Measurements from ENCODE around the gene TTC38. TPM values are rescaled to one million over a fixed set of nuclear protein-coding genes. Genes with fewer than 3 reads are reported as not detected.

The TTC38 gene
- total and polyA plus RNA-seq, 5 donors from 2014 or later, result 5.1 to 10.9 (median 5.7) TPM

- Mint-ChIP-seq H3K4me3 (no peak overlapping the region), H3K27me3 (no peaks in the 10 kb centered on the region), H3K36me3 (no peaks in the 10 kb centered on the region), H3K4me1 (peaks cover 0 to 4% (median 0%) of the 10 kb centered on the region in 4 donors), H3K9me3 (no peaks in the 10 kb centered on the region), H3K27ac (peak overlapping the region in 1 of 3 donors; percentile 67)
- Histone ChIP-seq H3K9me3 (ENCODE audit: control insufficient read depth in 2 of 2, low read length in 2 of 2) (no peaks in the 10 kb centered on the region), H3K36me3 (ENCODE audit: control insufficient read depth, insufficient read depth, low read length) (no peaks in the 10 kb centered on the region), H3K4me1 (ENCODE audit: control insufficient read depth, insufficient read depth, low read length, poor library complexity, severe bottlenecking) (no peaks in the 10 kb centered on the region), H3K27ac (ENCODE audit: insufficient read depth, low read length, poor library complexity, severe bottlenecking) (no peak overlapping the region), H3K4me3 (ENCODE audit: low read depth, low read length) (no peak overlapping the region), H3K27me3 (ENCODE audit: control insufficient read depth, insufficient read depth, low read length) (no peaks in the 10 kb centered on the region)
- DNase-seq (no peak), ATAC-seq (ENCODE audit: low read depth in 2 of 2) (no peak)
These were observed 61.8 kb downstream of the TTC38 start for GRCh38 chr22:46329616-46330015.

DNA sequence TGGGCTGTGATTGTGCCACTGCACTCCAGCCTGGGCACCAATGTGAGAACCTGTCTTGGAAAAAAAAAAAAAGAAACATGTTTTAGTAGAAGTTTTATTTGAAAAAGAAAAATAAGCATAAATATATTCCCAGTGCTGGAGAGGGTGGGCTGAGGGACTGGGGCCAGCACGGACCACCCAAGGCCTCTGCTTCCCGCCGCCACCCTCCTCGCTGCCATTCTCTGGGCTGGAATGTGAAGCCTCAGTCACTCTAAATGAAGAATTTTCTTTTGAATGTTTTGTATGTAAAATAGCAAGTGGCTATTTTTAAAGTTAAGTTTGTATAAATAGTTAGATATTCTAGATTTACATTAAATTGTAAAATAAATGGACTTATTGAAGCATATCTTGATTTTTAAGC, 62.6 kb downstream of the TTC38 start:
- Mint-ChIP-seq H3K36me3 (no peaks in the 10 kb centered on the region), H3K9me3 (no peaks in the 10 kb centered on the region), H3K27ac (peak overlapping the region in 2 of 3 donors; percentile 12 to 42), H3K4me3 (peak overlapping the region in 1 of 4 donors; percentile 74), H3K27me3 (no peaks in the 10 kb centered on the region), H3K4me1 (peaks cover 0 to 8% (median 0%) of the 10 kb centered on the region in 4 donors)
- no peak for ATAC-seq (ENCODE audit: low read depth in 2 of 2)
- no peak overlapping the region for H3K27ac ChIP-seq (ENCODE audit: insufficient read depth, low read length, poor library complexity, severe bottlenecking)
- no peak overlapping the region for H3K4me3 ChIP-seq (ENCODE audit: low read depth, low read length)
- no peak for DNase-seq
- no peaks in the 10 kb centered on the region for H3K9me3 ChIP-seq (ENCODE audit: control insufficient read depth in 2 of 2, low read length in 2 of 2)
- H3K36me3 ChIP-seq (ENCODE audit: control insufficient read depth, insufficient read depth, low read length), result no peaks in the 10 kb centered on the region
- peaks cover 5% of the 10 kb centered on the region for H3K4me1 ChIP-seq (ENCODE audit: control insufficient read depth, insufficient read depth, low read length, poor library complexity, severe bottlenecking)
- no peaks in the 10 kb centered on the region for H3K27me3 ChIP-seq (ENCODE audit: control insufficient read depth, insufficient read depth, low read length)

- Histone ChIP-seq H3K4me1 (ENCODE audit: control insufficient read depth, insufficient read depth, low read length, poor library complexity, severe bottlenecking) (peaks cover 7% of the 10 kb centered on the region), H3K9me3 (ENCODE audit: control insufficient read depth in 2 of 2, low read length in 2 of 2) (no peaks in the 10 kb centered on the region), H3K27me3 (ENCODE audit: control insufficient read depth, insufficient read depth, low read length) (no peaks in the 10 kb centered on the region), H3K27ac (ENCODE audit: insufficient read depth, low read length, poor library complexity, severe bottlenecking) (no peak overlapping the region), H3K4me3 (ENCODE audit: low read depth, low read length) (no peak overlapping the region), H3K36me3 (ENCODE audit: control insufficient read depth, insufficient read depth, low read length) (no peaks in the 10 kb centered on the region)
- peaks cover 0 to 13% (median 4%) of the 10 kb centered on the region in 4 donors for H3K4me1 Mint-ChIP-seq
- no peaks in the 10 kb centered on the region for H3K9me3 Mint-ChIP-seq
- no peak overlapping the region for H3K27ac Mint-ChIP-seq
- DNase-seq (no peak), ATAC-seq (ENCODE audit: low read depth in 2 of 2) (no peak)
- H3K4me3 Mint-ChIP-seq, result no peak overlapping the region
- no peaks in the 10 kb centered on the region for H3K27me3 Mint-ChIP-seq
- H3K36me3 Mint-ChIP-seq, result peaks cover 3% of the 10 kb centered on the region
These were observed 63.7 kb downstream of the TTC38 start for GRCh38 chr22:46331496-46331895.

DNA sequence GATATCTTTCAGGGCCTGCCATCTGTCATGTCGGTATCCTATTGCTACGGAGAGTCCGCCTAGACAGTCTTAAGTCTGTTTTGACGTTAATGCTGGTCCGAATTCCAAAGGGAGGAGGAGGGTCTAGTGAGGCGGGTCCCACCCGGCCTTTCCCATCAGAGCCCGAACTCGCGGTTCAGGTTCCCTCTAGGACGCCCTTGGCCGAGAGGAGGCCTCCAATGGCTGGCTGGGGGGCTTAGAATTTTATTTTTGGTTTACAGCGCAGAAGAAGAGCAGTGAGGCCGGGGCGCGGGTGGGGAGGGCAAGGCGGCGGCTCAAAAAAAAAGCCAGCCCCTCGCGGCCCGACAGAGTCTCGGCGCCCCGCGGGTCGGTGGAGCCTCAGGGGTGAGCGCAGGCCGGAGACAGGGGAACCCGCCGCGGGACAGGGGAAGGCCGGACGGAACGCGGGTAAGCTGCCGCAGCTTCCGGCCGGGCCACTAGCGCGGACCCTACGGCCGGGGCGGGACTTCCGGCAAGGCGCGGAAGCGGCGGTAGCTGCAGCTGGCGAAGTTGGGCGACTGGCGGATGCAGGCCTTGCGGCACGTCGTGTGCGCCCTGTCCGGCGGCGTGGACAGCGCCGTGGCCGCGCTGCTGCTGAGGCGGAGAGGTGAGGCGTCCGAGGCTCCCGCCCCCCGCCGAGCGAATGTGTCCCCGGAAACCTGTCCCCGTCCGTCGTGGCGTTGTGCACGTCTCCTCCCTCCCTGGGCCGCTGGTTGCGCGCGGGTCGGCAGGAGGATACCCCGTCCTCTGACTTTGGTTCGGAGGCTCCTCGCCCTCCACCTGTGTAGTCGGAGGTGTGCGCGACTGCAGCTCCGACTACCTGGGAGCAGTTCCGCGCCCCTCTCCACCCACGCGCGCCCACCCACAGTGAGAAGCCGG, 67.7 kb downstream of the TTC38 start, which contains the start of gene TRMU:
Gene TRMU (plus strand): TSS at position 514 of the 918 bp plus-strand sequence. CDS start 51 bp downstream, at position 565.
- H3K27me3 Mint-ChIP-seq, result no peaks in the 10 kb centered on the region
- H3K9me3 ChIP-seq (ENCODE audit: control insufficient read depth in 2 of 2, low read length in 2 of 2), result no peaks in the 10 kb centered on the region
- peaks cover 17% of the 10 kb centered on the region for H3K4me1 ChIP-seq (ENCODE audit: control insufficient read depth, insufficient read depth, low read length, poor library complexity, severe bottlenecking)
- H3K27ac Mint-ChIP-seq, result peak within 1 kb of the TSS; percentile 92 to 96 (median 93)
- peak within 1 kb of the TSS; percentile 88 to 99 (median 96) for H3K4me3 Mint-ChIP-seq
- H3K4me1 Mint-ChIP-seq, result peaks cover 5 to 46% (median 27%) of the 10 kb centered on the region in 4 donors
- H3K36me3 ChIP-seq (ENCODE audit: control insufficient read depth, insufficient read depth, low read length), result peaks cover 26% of the 10 kb centered on the region
- H3K27ac ChIP-seq (ENCODE audit: insufficient read depth, low read length, poor library complexity, severe bottlenecking), result peak within 1 kb of the TSS; percentile 73
- H3K4me3 ChIP-seq (ENCODE audit: low read depth, low read length), result peak within 1 kb of the TSS; percentile 87
- H3K27me3 ChIP-seq (ENCODE audit: control insufficient read depth, insufficient read depth, low read length), result no peaks in the 10 kb centered on the region
- ATAC-seq (ENCODE audit: low read depth in 2 of 2), result peak; percentile 81 to 84
- peaks cover 30% of the 10 kb centered on the region for H3K36me3 Mint-ChIP-seq
- peak; percentile 64 to 91 (median 70) for DNase-seq
- no peaks in the 10 kb centered on the region for H3K9me3 Mint-ChIP-seq

- H3K27ac Mint-ChIP-seq, result peak overlapping the region; percentile 92 to 96 (median 93)
- peaks cover 5 to 51% (median 29%) of the 10 kb centered on the region in 4 donors for H3K4me1 Mint-ChIP-seq
- ATAC-seq (ENCODE audit: low read depth in 2 of 2) (no peak), DNase-seq (peak in 1 of 3 donors; percentile 38)
- no peaks in the 10 kb centered on the region for H3K9me3 Mint-ChIP-seq
- H3K27ac ChIP-seq (ENCODE audit: insufficient read depth, low read length, poor library complexity, severe bottlenecking), result peak overlapping the region; percentile 73
- peak overlapping the region; percentile 87 for H3K4me3 ChIP-seq (ENCODE audit: low read depth, low read length)
- no peaks in the 10 kb centered on the region for H3K9me3 ChIP-seq (ENCODE audit: control insufficient read depth in 2 of 2, low read length in 2 of 2)
- peak overlapping the region; percentile 88 to 99 (median 96) for H3K4me3 Mint-ChIP-seq
- H3K27me3 Mint-ChIP-seq, result no peaks in the 10 kb centered on the region
- peaks cover 35% of the 10 kb centered on the region for H3K36me3 Mint-ChIP-seq
- H3K27me3 ChIP-seq (ENCODE audit: control insufficient read depth, insufficient read depth, low read length), result no peaks in the 10 kb centered on the region
- peaks cover 17% of the 10 kb centered on the region for H3K4me1 ChIP-seq (ENCODE audit: control insufficient read depth, insufficient read depth, low read length, poor library complexity, severe bottlenecking)
- peaks cover 34% of the 10 kb centered on the region for H3K36me3 ChIP-seq (ENCODE audit: control insufficient read depth, insufficient read depth, low read length)
These were observed 68.6 kb downstream of the TTC38 start for GRCh38 chr22:46336119-46337078.

DNA sequence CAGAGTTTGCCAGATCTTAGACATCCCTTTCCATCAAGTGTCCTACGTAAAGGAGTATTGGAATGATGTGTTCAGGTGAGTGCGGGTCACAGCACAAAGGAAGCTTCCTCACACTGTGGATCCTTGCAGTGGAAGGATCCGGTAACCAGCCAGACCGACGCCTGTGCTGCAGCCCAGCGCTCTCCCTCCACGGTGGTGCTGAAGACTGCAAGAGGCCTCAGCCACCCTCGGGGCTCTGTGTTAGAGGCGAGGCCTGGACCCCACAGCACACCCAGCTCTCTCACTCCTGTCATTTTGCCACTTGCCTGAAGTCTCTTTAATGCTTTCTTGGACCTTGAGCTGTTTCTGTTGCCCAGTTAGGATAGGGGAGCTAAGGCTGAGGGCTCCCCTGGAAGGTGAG, 70.1 kb downstream of the TTC38 start:
- Histone ChIP-seq H3K4me3 (ENCODE audit: low read depth, low read length) (no peak overlapping the region), H3K27me3 (ENCODE audit: control insufficient read depth, insufficient read depth, low read length) (no peaks in the 10 kb centered on the region), H3K36me3 (ENCODE audit: control insufficient read depth, insufficient read depth, low read length) (peaks cover 48% of the 10 kb centered on the region), H3K4me1 (ENCODE audit: control insufficient read depth, insufficient read depth, low read length, poor library complexity, severe bottlenecking) (peaks cover 17% of the 10 kb centered on the region), H3K27ac (ENCODE audit: insufficient read depth, low read length, poor library complexity, severe bottlenecking) (no peak overlapping the region), H3K9me3 (ENCODE audit: control insufficient read depth in 2 of 2, low read length in 2 of 2) (no peaks in the 10 kb centered on the region)
- Mint-ChIP-seq H3K9me3 (no peaks in the 10 kb centered on the region), H3K4me3 (peak overlapping the region in 3 of 4 donors; percentile 44 to 95 (median 88)), H3K36me3 (peaks cover 41% of the 10 kb centered on the region), H3K4me1 (peaks cover 5 to 55% (median 29%) of the 10 kb centered on the region in 4 donors), H3K27ac (peak overlapping the region in 1 of 3 donors; percentile 49), H3K27me3 (no peaks in the 10 kb centered on the region)
- DNase-seq (no peak), ATAC-seq (ENCODE audit: low read depth in 2 of 2) (no peak)

GRCh38 chr22:46338636-46339035, 70.8 kb downstream of the TTC38 start:
- Mint-ChIP-seq H3K36me3 (peaks cover 43% of the 10 kb centered on the region), H3K4me3 (peak overlapping the region in 2 of 4 donors; percentile 39 to 95), H3K27me3 (no peaks in the 10 kb centered on the region), H3K4me1 (peaks cover 5 to 56% (median 31%) of the 10 kb centered on the region in 4 donors), H3K9me3 (no peaks in the 10 kb centered on the region), H3K27ac (peak overlapping the region in 2 of 3 donors; percentile 49 to 67)
- Histone ChIP-seq H3K4me1 (ENCODE audit: control insufficient read depth, insufficient read depth, low read length, poor library complexity, severe bottlenecking) (peaks cover 17% of the 10 kb centered on the region), H3K27ac (ENCODE audit: insufficient read depth, low read length, poor library complexity, severe bottlenecking) (no peak overlapping the region), H3K27me3 (ENCODE audit: control insufficient read depth, insufficient read depth, low read length) (no peaks in the 10 kb centered on the region), H3K4me3 (ENCODE audit: low read depth, low read length) (no peak overlapping the region), H3K36me3 (ENCODE audit: control insufficient read depth, insufficient read depth, low read length) (peaks cover 55% of the 10 kb centered on the region), H3K9me3 (ENCODE audit: control insufficient read depth in 2 of 2, low read length in 2 of 2) (no peaks in the 10 kb centered on the region)
- DNase-seq, result no peak
- no peak for ATAC-seq (ENCODE audit: low read depth in 2 of 2)
